ENCODE results near the gene KCNK7. TPM values are rescaled to one million over a fixed set of nuclear protein-coding genes. Genes with fewer than 3 reads are reported as not detected.

KCNK7 gene
- total RNA-seq, 1 experiment from 2014 or later, result 1.8 TPM

GRCh38 chr11:65610404-65610803, 14.8 kb upstream of the KCNK7 start:
- Histone ChIP-seq H2AFZ (ENCODE audit: low read length) (no peak overlapping the region), H3T11ph (ENCODE audit: low read length) (no peak overlapping the region), H2AK5ac (ENCODE audit: insufficient read length, low read length) (no peak overlapping the region), H2BK5ac (ENCODE audit: insufficient read length, low read length) (no peak overlapping the region), H3K27me3 (ENCODE audit: insufficient read depth, low read length) (no peaks in the 10 kb centered on the region), H3K4me1 (ENCODE audit: insufficient read depth, low read length) (no peaks in the 10 kb centered on the region; the same call in 1 of the 2 replicates), H3K9ac (ENCODE audit: extremely low read depth, insufficient read length, low read length) (no peak overlapping the region), H4K5ac (ENCODE audit: insufficient read length, low read depth, low read length) (no peak overlapping the region), H4K20me1 (ENCODE audit: control insufficient read depth, insufficient read depth, insufficient read length) (no peaks in the 10 kb centered on the region), H3K79me2 (ENCODE audit: insufficient read depth, low read length) (no peaks in the 10 kb centered on the region; the same call in 1 of the 2 replicates), H2BK20ac (ENCODE audit: low read depth, low read length, poor library complexity, severe bottlenecking) (no peak overlapping the region), H2BK120ac (ENCODE audit: low read depth, low read length, poor library complexity, severe bottlenecking) (no peak overlapping the region), H3K4me2 (ENCODE audit: insufficient read depth, insufficient read length, low read length) (no peak overlapping the region), H3K23me2 (ENCODE audit: insufficient read length, low read depth, low read length, poor library complexity, severe bottlenecking) (peaks cover 20% of the 10 kb centered on the region), H3K79me1 (ENCODE audit: insufficient read depth, low read depth, low read length, poor library complexity, severe bottlenecking) (peaks cover 3% of the 10 kb centered on the region), H3K9me3 (ENCODE audit: control insufficient read depth, low read depth, low read length) (no peaks in the 10 kb centered on the region), H3K4ac (ENCODE audit: low read depth, low read length) (no peak overlapping the region), H3K14ac (ENCODE audit: insufficient read depth, low read length) (no peak overlapping the region), H4K91ac (ENCODE audit: insufficient read length, low read depth, low read length) (no peak overlapping the region), H3K56ac (ENCODE audit: insufficient read length, low read depth, low read length) (no peak overlapping the region), H3K23ac (ENCODE audit: insufficient read length, low read depth, low read length) (no peak overlapping the region), H2BK12ac (ENCODE audit: insufficient read length, low read depth, low read length) (no peak overlapping the region), H3K27ac (ENCODE audit: insufficient read length, low read depth, low read length) (no peak overlapping the region), H4K8ac (replicated peaks; ENCODE audit: insufficient read length, low read depth, low read length) (no peak overlapping the region), H3K18ac (ENCODE audit: insufficient read length, low read depth, low read length) (no peak overlapping the region), H2BK15ac (ENCODE audit: low read depth, low read length) (no peak overlapping the region)
- peaks cover 10 to 39% (median 38%) of the 10 kb centered on the region in 3 experiments; a peak in 6 of 7 replicates for H3K36me3 Mint-ChIP-seq (ENCODE audit: insufficient read depth in 1 of 3, low read depth in 3 of 3)
- 0 out of 5 replicates have a peak overlapping the region, but pooled peaks of 1 of the 2 experiments have one; percentile 27 for H3K4me3 Mint-ChIP-seq
- no CpG with 5 or more reads among the region's 6 CpGs for WGBS (ENCODE audit: extremely low coverage, insufficient read length, low lambda C conversion rate)
- no peak for DNase-seq
- no peak for TF ChIP-seq CTCF (conservative IDR thresholded peaks at IDR 0.05)
- peaks cover 16 to 33% of the 10 kb centered on the region in 2 experiments for H3K4me1 Mint-ChIP-seq
- peaks cover under 1% of the 10 kb centered on the region for H3K27me3 Mint-ChIP-seq (ENCODE audit: low read depth)
- no peaks in the 10 kb centered on the region for H3K9me3 Mint-ChIP-seq
- H3K27ac Mint-ChIP-seq, result no peak overlapping the region
